GM12892 (cell line): ENCODE measurements around the gene HOXB6.
A peak's percentile ranks its signal among the peaks of the same experiment; 100 is the strongest.

ENCODE experiments used
- DNase-seq: peaks from one replicate; pipeline ENCODE4 v3.0.0; 2011; ENCODE audit not compliant: insufficient read length
- FAIRE-seq: peaks from 2 replicates; lab custom pipeline; 2011; peaks lifted over from hg19 to GRCh38; lab: Jason Lieb, UNC
- POLR2A ChIP-seq: IDR thresholded peaks from 2 replicates; pipeline ENCODE4 v1.6.1; 2011; ENCODE audit warnings: low read depth, low read length, control low read depth
- POLR2AphosphoS5 ChIP-seq: IDR thresholded peaks from 2 replicates; pipeline ENCODE4 v1.6.1; 2011; ENCODE audit warnings: low read depth, low read length, control low read depth
- TAF1 ChIP-seq: IDR thresholded peaks from 2 replicates; pipeline ENCODE4 v1.6.1; 2011; ENCODE audit warnings: low read depth, mild to moderate bottlenecking, control low read depth, low read length, borderline replicate concordance

The HOXB6 gene

GRCh38 chr17:48617471-48618255 is 12.9 kb upstream of the HOXB6 start:
- FAIRE-seq (no peak), DNase-seq (no peak)
- no peak for TF ChIP-seq POLR2AphosphoS5
- no peak for TF ChIP-seq POLR2A
- no peak for TF ChIP-seq TAF1

DNA sequence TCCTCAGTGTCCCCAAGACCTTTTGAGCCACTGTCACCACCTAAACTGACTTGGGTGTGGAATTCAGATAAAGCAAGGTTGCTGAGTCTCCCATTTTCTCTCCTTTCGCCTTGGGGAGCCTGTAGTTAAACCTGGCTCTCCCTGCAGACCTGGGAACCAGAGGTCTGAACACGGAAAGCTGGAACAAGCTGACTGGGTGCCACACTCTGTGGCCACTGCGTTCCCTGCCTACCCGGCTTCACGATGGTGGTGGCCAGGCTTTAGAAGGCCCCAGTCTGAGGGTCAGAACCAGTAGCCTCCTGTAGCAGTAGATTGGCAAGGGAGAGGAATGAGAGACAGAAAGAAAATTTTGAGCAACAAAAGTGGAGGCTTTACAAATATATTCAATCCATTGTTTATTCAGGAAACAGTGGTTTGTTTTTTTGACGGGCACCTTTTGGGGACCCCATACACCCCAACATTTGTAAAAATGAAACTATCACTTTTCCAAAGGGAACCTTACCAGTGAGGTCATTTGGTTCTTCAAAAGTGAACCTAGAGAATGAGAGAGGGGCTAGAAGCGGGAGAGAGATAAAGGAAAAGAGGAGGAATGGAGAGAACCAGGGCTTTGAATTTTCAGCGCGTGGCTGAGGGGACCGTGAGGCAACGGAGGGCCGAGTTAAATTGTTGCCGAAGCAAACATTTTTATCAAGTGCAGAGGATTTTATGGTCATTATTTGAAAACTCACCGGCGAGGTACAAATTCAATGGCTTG is 12.1 kb upstream of the HOXB6 start:
- no peak for TF ChIP-seq TAF1
- TF ChIP-seq POLR2AphosphoS5 = no peak
- no peak for TF ChIP-seq POLR2A
- FAIRE-seq (no peak), DNase-seq (no peak)

- no peak for TF ChIP-seq POLR2A
- no peak for TF ChIP-seq TAF1
- TF ChIP-seq POLR2AphosphoS5 = no peak
- no peak for DNase-seq
- no peak for FAIRE-seq
Measured at GRCh38 chr17:48615963-48616716, 11.4 kb upstream of the HOXB6 start.

GRCh38 chr17:48615047-48615962 is 10.5 kb upstream of the HOXB6 start, which contains the start of gene HOXB8:
Gene HOXB8, minus strand, starts transcription at chr17:48615292. Its CDS starts 588 bp downstream, at chr17:48614704.
- TF ChIP-seq POLR2AphosphoS5 (no peak), POLR2A (no peak), TAF1 (no peak)
- no peak for DNase-seq
- FAIRE-seq = no peak

DNA sequence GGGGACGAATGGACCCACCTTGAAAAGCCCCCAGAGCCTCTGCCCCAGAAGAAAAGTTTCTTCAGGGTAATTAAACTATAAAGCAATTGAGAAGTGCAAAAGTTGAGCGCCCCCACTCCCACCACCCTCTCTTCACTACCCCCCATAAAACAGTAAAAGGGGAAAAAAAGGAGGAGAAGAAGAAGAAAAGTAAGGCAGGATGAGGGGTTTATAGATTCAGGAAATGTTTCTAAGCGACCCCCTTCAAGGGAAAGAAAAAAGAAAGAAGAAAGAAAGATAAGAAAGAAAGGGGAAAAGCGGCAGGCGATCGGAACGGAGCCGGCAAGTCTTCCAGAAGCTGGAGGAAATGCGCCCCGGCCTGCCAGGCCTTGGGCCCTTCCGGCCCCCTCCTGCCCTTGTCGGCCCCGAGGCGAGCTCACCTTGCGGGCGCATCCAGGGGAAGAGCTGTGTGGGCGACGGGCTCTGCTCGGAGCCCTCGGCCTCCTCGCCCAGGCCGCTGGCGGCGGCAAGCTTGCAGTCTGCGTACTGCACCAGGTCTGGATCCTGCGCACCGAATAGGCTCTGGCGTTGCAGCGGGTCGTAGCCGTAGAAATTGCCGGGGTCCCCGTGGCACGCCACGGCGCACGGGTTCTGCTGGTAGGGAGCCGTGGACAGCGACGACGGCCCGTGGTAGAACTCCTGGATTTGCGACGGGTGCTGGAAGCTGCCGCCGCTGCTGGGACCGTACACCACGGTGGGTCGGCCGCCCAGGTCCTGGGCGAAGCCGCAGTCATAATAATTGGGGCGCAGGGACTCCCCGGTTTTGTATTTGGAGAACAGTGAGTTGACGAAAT is 9.3 kb upstream of the HOXB6 start:
- peak; percentile 42 for DNase-seq
- FAIRE-seq = peak; percentile 68
- TF ChIP-seq POLR2AphosphoS5 = no peak
- TF ChIP-seq TAF1 = no peak

GRCh38 chr17:48612854-48613691 is 8.3 kb upstream of the HOXB6 start:
- no peak for TF ChIP-seq POLR2A
- no peak for TF ChIP-seq POLR2AphosphoS5
- no peak for TF ChIP-seq TAF1
- FAIRE-seq (peak; percentile 24), DNase-seq (peak; percentile 67)

GRCh38 chr17:48612456-48612853 is 7.7 kb upstream of the HOXB6 start:
- DNase-seq = no peak
- no peak for TF ChIP-seq POLR2A
- no peak for TF ChIP-seq POLR2AphosphoS5
- no peak for TF ChIP-seq TAF1
- FAIRE-seq = peak; percentile 65

- TF ChIP-seq POLR2AphosphoS5 (no peak), POLR2A (no peak), TAF1 (no peak)
- FAIRE-seq = no peak
- no peak for DNase-seq
Measured at GRCh38 chr17:48611681-48612455, 7.1 kb upstream of the HOXB6 start.

DNA sequence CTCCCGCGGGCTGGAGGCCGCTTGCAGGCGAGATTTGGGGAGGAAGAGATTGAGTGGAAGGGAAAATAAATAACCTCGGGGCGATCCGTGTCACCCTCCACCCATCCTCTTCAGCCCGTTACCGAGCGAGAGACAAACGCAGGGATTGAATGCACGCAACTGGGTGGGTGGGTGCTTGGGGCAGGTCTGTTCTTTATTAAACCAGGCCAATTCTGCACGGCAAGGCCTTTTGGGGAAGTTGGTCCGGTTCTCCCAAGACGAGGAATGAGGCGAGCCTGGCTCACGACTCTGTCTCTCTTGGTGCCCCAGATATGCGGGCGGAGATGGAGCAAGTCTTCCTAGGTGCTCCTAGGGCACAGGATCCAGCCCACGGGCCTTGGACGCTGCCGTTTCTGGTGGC is 6.4 kb upstream of the HOXB6 start:
- no peak for TF ChIP-seq POLR2A
- TF ChIP-seq POLR2AphosphoS5 = no peak
- peak; percentile 66 for FAIRE-seq
- peak; percentile 41 for DNase-seq
